NCI-H510A (cell line): Measurements from ENCODE around the gene POU6F2.

Experiments used
- DNase-seq: peaks from one replicate; lab custom pipeline; 2025; lab: John Stamatoyannopoulos, UW

The POU6F2 gene

DNA sequence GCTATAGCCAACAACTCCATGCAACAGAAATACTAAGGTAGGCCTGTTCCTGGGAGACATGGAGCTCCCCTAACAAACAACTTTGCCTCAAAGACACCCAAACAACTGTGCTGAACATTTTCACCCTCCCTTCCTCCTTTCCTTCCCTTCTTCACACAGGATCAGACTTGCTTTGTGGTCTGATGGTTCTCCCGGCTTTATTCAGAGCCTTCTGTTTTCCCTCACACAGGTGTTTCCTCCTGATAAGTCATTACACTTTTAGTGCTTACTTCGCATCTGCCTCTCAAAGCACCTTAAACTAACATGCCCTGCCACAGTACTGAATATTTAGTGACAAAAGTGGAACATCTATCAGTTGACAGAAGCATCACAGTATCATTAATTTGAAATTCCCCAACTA, 532.2 kb downstream of the POU6F2 start:
- no peak for DNase-seq

DNA sequence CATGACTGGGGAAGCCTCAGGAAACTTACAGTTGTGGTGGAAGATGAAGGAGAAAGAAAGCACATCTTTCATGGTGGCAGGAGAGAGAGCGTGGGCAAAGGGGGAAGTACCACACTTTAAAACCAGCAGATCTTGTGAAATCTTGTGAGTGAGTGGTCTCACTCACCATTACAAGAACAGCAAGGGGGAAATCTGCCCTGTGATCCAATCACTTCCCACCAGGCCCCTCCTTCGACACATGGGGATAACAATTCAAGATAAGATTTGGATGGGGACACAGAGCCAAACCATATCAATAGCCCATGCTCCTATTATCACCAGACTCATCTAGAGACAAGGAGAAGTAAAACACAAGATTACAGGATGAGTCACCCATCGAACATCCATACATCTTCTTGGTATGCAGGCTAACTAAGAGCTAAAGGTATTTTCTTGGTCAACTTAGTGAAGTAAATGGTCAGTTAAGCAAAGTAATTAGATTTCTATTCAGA, 533.2 kb downstream of the POU6F2 start:
- DNase-seq: no peak

DNA sequence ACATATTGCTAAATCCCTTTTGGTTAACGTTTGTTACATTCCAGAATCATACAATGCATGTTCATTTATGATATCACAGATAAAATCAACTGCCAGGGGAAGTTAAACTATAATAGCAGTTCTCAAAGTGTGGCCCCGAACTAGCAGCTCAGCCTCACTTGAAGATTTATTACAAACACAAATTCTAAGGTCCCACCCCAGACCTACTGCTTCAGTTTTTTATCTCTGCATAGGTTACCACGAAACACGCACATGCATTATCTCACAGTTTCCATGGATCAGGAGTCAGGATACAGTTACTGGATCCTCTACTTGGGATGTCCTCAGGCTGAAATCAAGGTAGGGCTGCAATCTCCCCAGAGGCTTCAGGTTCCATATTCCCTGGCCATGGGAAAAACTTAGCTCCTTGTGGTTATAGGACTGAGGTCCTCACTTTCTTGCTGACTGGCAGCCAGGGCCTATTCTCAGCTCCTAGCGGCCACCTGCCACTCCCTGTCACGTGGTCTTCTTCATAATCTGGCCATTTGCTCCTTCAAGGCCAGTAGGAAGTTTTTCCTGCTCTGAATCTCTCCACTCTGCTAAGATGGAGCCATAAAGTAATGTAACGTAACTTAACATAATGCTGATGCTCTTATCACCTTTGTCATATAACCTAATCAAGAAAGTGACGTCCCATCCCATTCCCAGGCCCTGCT, 538.0 kb downstream of the POU6F2 start:
- DNase-seq: no peak

DNA sequence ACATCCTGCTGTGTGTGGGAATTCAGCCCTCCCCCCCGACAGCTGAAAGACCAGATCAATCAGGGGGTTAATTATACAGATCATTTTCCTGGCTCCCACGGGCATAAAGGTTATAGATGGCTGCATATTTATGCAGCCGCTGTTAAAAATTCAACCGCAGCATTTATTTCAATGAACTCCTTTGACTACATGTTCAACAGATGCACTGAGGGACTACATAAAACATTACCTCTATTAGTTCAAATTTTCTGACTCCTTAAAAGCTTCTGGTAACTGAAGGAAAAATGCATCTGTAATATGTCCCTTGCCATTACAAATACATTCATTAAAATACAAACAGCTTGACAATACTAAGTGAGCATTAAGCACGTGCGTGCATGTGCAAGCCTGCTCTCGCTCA, 538.8 kb downstream of the POU6F2 start:
- DNase-seq: no peak

DNA sequence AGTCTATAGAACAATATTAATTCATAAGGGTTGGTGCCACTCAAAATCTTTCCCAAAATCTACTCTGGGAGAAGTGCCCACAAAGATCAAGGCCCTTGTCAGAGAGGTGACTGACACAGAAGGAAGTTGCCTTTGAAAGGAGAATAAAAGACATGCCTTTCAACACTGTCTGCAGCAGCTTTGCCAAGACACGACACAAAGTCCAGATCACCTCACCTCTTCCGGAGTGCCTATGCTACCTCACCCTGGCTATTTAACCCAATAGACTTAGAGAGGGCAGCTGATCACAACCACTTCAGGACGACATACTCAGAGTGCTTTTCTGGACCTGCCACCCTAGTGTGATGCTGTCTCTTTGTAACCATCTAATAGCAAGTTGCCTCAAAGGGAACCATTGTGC, 539.5 kb downstream of the POU6F2 start:
- DNase-seq: no peak
